GM12891 (cell line): ENCODE data around the gene GRAMD2B.

Experiments
- DNase-seq: peaks from one replicate; pipeline ENCODE4 v3.0.0; 2011; ENCODE audit warnings: low spot score; ENCODE audit not compliant: insufficient read length
- FAIRE-seq: peaks from 2 replicates; lab custom pipeline; 2011; peaks lifted over from hg19 to GRCh38; lab: Jason Lieb, UNC
- PAX5 ChIP-seq: IDR thresholded peaks from 2 replicates; pipeline ENCODE4 v1.6.1; 2011; ENCODE audit warnings: low read length, moderate library complexity, mild to moderate bottlenecking; ENCODE audit not compliant: insufficient read depth, severe bottlenecking
- POLR2A ChIP-seq: IDR thresholded peaks from 2 replicates; pipeline ENCODE4 v1.6.1; 2011; ENCODE audit warnings: low read depth, low read length, control low read depth
- POLR2AphosphoS5 ChIP-seq: IDR thresholded peaks from 2 replicates; pipeline ENCODE4 v1.6.1; 2011; ENCODE audit warnings: low read depth, low read length, control low read depth
- POU2F2 ChIP-seq: IDR thresholded peaks from 2 replicates; pipeline ENCODE4 v1.6.1; 2011; ENCODE audit warnings: low read depth, mild to moderate bottlenecking, control low read depth, low read length, moderate library complexity
- SPI1 ChIP-seq: IDR thresholded peaks from 2 replicates; pipeline ENCODE4 v1.6.1; 2011; ENCODE audit warnings: low read depth, low read length, control low read depth
- TAF1 ChIP-seq: IDR thresholded peaks from 2 replicates; pipeline ENCODE4 v1.6.1; 2011; ENCODE audit warnings: low read depth, low read length, control low read depth

The GRAMD2B gene

DNA sequence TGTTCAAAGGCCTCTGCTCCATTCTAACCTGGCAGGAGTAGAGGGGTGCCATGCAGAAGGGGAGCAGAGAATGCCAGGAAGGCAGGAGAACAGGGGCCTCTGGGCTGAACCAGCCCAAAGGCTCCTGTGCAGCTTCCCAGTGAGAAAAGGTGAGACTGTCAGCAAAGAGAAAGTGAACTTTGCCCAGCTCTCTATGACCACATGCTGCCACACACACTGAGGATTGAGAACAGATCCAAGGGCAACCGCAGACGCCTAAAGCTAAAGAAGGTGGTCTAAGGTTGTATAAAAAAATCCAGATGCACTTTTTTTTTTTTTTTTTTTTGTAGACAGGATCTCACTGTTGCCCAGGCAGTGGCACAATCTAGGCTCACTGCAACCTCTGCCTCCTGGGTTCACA is 120.5 kb downstream of the GRAMD2B start:
- no peak for FAIRE-seq
- DNase-seq: no peak
- TF ChIP-seq TAF1 (no peak), PAX5 (no peak), SPI1 (no peak), POLR2A (no peak), POLR2AphosphoS5 (no peak), POU2F2 (no peak)
